ENCODE results near the gene CDYL.
"Not testable (repeated sequence)": the region's sequence is repeated elsewhere in the genome, so short reads cannot be mapped to it uniquely, and the experiment has no call there.

The CDYL gene

GRCh38 chr6:4969609-4970285 lies 193.5 kb downstream of the CDYL start:
- DNase-seq, result no peak

- no peak for DNase-seq
Observed at GRCh38 chr6:4970739-4971395, 194.7 kb downstream of the CDYL start.

GRCh38 chr6:4971851-4972250 lies 195.6 kb downstream of the CDYL start:
- no peak for DNase-seq

GRCh38 chr6:4972438-4972837 lies 196.2 kb downstream of the CDYL start:
- no peak for DNase-seq

- no peak for DNase-seq
Observed at GRCh38 chr6:4973415-4973814, 197.2 kb downstream of the CDYL start.

GRCh38 chr6:4973982-4974745 lies 198.0 kb downstream of the CDYL start:
- DNase-seq, result peak; percentile 13

- DNase-seq, result no peak
Observed at GRCh38 chr6:4974962-4975361, 198.8 kb downstream of the CDYL start.

GRCh38 chr6:4975506-4975905 lies 199.3 kb downstream of the CDYL start:
- no peak for DNase-seq

GRCh38 chr6:4977468-4977867 lies 201.3 kb downstream of the CDYL start:
- DNase-seq, result no peak

- DNase-seq, result no peak
Observed at GRCh38 chr6:4979426-4979825, 203.2 kb downstream of the CDYL start.

GRCh38 chr6:4981761-4982160 lies 205.6 kb downstream of the CDYL start:
- DNase-seq, result no peak

GRCh38 chr6:4983322-4983721 lies 207.1 kb downstream of the CDYL start:
- no peak for DNase-seq

GRCh38 chr6:4986999-4987398 lies 210.8 kb downstream of the CDYL start:
- DNase-seq, result no peak

GRCh38 chr6:4987432-4987831 lies 211.2 kb downstream of the CDYL start:
- no peak for DNase-seq

GRCh38 chr6:4994741-4995140 lies 218.5 kb downstream of the CDYL start:
- no peak for DNase-seq

GRCh38 chr6:4997862-4998261 lies 221.7 kb downstream of the CDYL start:
- DNase-seq, result no peak

- DNase-seq, result no peak
Observed at GRCh38 chr6:4999586-4999985, 223.4 kb downstream of the CDYL start.

GRCh38 chr6:5003604-5004372 lies 227.6 kb downstream of the CDYL start, which contains the start of gene RPP40:
TSS of gene RPP40 (minus strand) at chr6:5004037. CDS start at chr6:5004002, 35 bp downstream.
- DNase-seq, result peak; percentile 85

GRCh38 chr6:5004373-5005037 lies 228.3 kb downstream of the CDYL start:
- no peak for DNase-seq

- DNase-seq, result not testable (repeated sequence)
Observed at GRCh38 chr6:5005038-5005433, 228.8 kb downstream of the CDYL start.

Measured in DMS153 (cell line).